Endothelial cell of umbilical vein (primary cell): ENCODE measurements around the gene IFIT3.

Experiments
- CTCF ChIP-seq, 2 donors: IDR thresholded peaks; 1 replicate in 1 of 2; 2 replicates in 1 of 2; pipeline ENCODE4 v1.5.1; 2011; ENCODE audit warnings: low read length in 2 of 2, mild to moderate bottlenecking in 2 of 2, moderate library complexity in 2 of 2, control low read depth in 1 of 2, inconsistent platforms in 1 of 2, low read depth in 1 of 2; ENCODE audit not compliant: insufficient read depth in 1 of 2; ENCODE audit errors: extremely low read depth in 1 of 2
- EZH2 ChIP-seq: IDR thresholded peaks from 2 replicates; pipeline ENCODE4 v1.6.1; 2012; ENCODE audit warnings: borderline replicate concordance, low read depth, mild to moderate bottlenecking, moderate library complexity, low read length, inconsistent platforms; ENCODE audit not compliant: severe bottlenecking
- FOS ChIP-seq: IDR thresholded peaks from 2 replicates; pipeline ENCODE4 v1.6.1; 2011; ENCODE audit warnings: mild to moderate bottlenecking, low read length, moderate library complexity, borderline replicate concordance; ENCODE audit not compliant: insufficient read depth
- MAX ChIP-seq: IDR thresholded peaks from 2 replicates; pipeline ENCODE4 v1.6.1; 2011; ENCODE audit not compliant: insufficient read depth, insufficient read length
- MYC ChIP-seq: IDR thresholded peaks from one replicate; pipeline ENCODE4 v1.6.1; 2011; ENCODE audit warnings: mild to moderate bottlenecking, low read depth, low read length
- POLR2A ChIP-seq: IDR thresholded peaks from 2 replicates; pipeline ENCODE4 v1.6.1; 2012; ENCODE audit warnings: low read depth, mild to moderate bottlenecking, control low read depth, low read length
- POLR2AphosphoS5 ChIP-seq: IDR thresholded peaks from 2 replicates; pipeline ENCODE4 v1.6.1; 2012; ENCODE audit warnings: low read depth, mild to moderate bottlenecking, control low read depth, low read length, moderate library complexity; ENCODE audit not compliant: insufficient read depth

GRCh38 chr10:89389254-89389653 lies 61.5 kb downstream of the IFIT3 start:
- peak in 1 of 2 donors; percentile 21 for TF ChIP-seq CTCF (IDR thresholded peaks at IDR 0.05; ENCODE audit: extremely low read depth in 1 of 2, insufficient read depth in 1 of 2, low read depth in 1 of 2, low read length in 2 of 2)
- no peak for TF ChIP-seq POLR2A
- TF ChIP-seq MAX: no peak
- TF ChIP-seq EZH2: no peak
- no peak for TF ChIP-seq MYC
- no peak for TF ChIP-seq POLR2AphosphoS5
- TF ChIP-seq FOS: no peak
